Ammon's horn (tissue), 1 donor: ENCODE measurements around the gene ZNF593.
A peak's percentile ranks its signal among the peaks of the same experiment; 100 is the strongest.

ENCODE experiments used
- DNase-seq: peaks from one replicate; pipeline ENCODE4 v3.0.0-alpha.2; 2016; ENCODE audit warnings: low spot score

The ZNF593 gene

GRCh38 chr1:26169669-26170471, at the start of gene ZNF593:
Gene ZNF593 (plus strand): TSS chr1:26169908. CDS start chr1:26169984, 76 bp downstream.
- DNase-seq: peak; percentile 97

DNA sequence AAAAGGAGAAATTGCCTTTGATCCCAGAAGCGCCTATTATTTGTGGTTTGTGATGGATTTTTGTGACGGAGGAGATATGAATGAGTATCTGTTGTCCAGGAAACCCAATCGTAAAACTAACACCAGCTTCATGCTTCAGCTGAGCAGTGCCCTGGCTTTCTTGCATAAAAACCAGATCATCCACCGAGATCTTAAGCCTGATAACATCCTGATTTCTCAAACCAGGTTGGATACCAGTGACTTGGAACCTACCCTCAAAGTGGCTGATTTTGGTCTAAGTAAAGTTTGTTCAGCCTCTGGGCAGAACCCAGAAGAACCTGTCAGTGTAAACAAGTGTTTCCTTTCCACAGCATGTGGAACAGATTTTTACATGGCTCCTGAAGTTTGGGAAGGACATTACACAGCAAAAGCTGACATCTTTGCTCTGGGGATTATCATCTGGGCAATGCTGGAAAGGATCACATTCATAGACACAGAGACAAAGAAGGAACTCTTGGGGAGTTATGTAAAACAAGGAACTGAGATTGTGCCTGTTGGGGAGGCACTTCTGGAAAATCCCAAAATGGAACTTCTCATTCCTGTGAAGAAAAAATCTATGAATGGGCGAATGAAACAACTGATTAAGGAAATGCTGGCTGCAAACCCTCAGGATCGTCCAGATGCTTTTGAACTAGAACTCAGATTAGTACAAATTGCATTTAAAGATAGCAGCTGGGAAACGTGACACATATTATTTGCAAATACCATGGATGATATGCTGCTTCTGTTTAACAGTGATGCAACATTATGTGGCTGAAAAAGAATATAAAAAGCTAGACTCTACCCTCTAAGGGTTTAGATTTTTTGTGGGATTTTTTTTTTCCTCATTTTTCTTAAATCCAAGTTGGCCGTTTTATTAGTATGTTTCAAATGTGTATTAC, 47.6 kb upstream of the ZNF593 start:
- peak; percentile 21 for DNase-seq

DNA sequence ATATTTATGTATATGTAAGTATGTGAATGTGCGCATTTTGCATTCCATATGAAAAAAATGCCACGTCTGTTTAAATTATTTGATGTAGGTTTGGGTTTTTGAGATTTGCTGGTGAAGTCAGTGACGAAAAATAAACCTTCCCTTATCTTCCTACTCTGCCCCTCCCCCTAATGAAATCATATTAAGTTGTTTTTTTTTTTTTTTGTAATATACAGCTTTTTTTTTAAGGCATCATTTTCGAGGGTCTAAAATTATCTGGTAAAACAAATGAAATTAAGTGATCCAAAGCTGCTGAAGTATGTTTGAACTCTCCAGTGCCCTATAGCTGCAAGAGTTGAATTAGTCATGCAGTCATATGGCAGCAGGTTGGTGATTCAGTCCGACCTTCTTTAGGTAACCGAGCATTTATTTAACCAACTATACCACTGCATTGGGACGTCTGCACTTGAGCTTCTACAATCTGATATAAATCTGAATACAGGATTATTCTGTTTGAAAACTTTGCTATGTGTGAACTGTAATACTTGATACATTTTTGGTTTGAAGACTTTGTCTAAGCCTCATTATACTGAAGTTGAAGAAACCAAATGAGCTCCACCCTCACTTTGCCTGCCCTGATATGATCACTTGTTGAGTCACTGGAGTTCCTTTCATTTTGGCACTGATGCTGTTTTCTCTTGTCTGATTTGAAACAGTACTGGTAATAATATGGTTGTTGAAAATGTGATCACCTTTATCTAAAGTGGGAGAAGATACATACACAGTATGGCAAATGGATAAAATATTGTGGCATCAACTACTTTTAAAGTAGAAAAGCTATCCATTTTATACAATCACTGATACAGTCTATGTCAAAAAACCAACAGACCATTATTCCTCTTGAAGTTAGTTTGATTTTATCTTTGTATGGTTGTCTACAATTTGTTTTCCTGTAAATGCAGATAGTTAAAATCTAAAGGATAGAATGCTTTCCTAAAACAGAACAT, 46.4 kb upstream of the ZNF593 start:
- no peak for DNase-seq

GRCh38 chr1:26124418-26125331, 45.0 kb upstream of the ZNF593 start:
- DNase-seq: no peak

DNA sequence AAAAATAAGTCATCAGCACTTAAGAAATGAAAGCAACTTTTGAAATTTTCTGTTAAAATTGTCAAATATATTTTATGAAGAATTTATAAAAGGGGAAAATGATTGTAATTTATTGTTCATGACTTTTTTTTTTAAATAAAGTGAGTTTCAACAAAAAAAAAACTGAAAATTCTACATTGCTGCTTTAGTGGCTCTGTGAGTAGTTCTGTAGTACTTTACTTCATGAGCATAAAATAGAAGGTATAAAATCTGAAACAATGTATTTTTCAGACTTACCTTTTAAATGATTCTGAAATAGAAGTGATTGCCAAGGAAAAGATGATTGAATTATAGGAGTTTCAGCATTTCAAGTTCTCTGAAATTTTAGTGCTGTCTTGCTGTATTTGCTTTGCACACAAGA, 44.3 kb upstream of the ZNF593 start:
- no peak for DNase-seq

DNA sequence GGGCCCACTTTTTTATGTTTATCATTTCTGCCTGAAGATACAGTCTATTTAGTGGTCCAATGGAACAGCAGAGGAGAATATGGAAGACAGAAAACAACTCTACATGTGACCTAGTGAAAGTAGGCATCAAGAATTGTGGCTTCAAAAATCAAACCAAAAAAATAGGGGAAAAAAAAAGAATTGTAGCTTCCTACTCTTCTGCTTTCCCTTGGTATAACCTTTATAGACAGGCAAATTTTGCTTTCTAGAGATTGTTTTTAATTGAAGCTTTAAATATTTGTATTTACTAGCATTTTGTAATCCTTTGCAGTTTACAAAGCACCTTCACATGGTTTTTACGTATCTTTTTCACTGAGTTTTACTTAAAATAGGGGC, 43.8 kb upstream of the ZNF593 start:
- no peak for DNase-seq

- DNase-seq: no peak
These were observed 43.2 kb upstream of the ZNF593 start for GRCh38 chr1:26126321-26127084.

GRCh38 chr1:26127235-26128163, 42.2 kb upstream of the ZNF593 start:
- DNase-seq: peak; percentile 16

- DNase-seq: no peak
These were observed 39.9 kb upstream of the ZNF593 start for GRCh38 chr1:26129778-26130177.

DNA sequence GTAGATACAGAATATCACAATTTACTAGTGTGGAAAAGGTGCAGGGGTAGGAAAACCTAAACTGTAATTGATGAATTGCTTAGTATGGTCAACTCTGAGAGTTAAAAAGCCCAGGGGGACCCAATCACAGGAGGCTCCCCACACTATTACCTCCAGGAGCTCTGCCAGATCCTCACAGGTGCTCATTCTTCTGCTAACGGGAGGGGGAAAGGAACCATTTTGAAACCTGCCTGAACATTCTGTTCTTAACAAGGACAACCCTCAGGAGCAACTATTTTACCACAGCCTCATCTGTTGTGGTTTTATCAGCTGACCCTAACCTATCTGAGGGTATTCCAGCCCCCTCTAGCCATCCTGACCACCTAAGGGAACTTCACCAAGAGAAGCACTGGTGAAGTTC, 39.0 kb upstream of the ZNF593 start:
- no peak for DNase-seq

DNA sequence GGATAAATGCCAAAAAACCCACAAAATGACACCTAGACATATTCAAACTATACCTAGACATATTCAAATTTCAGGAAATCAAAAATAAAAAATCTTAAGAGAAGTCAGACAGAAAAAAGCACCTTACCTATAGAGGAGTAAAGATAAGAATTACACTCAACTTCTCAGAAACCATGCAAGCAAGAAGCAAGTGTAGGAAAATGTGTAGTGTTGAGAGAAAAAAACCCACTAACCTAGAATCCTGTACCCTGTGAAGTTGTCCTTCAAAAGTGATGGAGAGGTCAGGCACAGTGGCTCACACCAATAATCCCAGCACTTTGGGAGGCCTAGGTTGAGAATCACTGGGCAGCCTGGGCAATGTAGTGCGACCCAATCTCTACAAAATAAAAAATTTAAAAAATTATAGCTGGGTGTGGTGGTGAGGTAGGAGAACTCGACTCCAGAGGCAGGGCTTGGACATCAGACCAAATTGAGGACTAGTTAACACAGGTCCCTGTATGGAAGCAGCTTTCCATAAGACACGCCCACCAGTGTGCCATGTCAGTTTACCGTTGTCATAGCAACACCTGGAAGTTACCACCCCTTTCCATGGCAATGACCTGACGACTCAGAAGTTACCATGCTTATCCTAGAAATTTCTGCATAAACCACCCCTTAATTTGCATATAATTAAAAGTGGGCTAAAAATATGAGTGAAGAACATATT, 37.4 kb upstream of the ZNF593 start:
- DNase-seq: no peak

DNA sequence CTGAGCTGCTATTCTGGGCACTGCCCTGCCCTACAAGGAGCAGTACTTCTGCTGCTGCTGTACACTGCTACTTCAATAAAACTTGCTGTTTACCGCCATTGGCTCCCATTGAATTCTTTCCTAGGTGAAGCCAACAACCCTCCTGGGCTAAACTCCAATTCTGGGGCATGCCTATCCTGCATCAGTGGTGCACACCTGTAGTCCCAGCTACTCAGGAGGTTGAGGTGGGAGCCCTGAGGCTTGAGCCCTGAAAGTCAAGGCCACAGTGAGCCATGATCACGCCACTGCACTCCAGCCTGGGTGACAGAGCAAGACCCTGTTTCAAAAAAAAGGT, 36.9 kb upstream of the ZNF593 start:
- DNase-seq: no peak

DNA sequence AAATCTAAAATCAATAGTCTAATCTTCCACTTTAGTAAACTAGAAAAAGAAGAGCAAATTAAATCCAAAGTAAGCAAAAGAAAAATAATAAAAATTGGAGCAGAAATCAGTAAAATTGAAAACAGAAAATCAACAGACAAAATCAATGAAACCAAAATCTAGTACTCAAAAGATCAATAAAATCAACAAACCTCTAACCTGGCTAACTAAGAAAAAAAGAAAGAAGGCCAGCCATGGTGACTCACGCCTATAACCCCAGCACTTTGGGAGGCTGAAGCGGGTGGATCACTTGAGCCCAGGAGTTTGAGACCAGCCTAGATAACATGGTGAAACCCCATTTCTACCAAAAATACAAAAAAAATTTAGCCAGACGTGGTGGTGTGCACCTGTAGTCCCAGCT, 35.2 kb upstream of the ZNF593 start:
- DNase-seq: no peak

DNA sequence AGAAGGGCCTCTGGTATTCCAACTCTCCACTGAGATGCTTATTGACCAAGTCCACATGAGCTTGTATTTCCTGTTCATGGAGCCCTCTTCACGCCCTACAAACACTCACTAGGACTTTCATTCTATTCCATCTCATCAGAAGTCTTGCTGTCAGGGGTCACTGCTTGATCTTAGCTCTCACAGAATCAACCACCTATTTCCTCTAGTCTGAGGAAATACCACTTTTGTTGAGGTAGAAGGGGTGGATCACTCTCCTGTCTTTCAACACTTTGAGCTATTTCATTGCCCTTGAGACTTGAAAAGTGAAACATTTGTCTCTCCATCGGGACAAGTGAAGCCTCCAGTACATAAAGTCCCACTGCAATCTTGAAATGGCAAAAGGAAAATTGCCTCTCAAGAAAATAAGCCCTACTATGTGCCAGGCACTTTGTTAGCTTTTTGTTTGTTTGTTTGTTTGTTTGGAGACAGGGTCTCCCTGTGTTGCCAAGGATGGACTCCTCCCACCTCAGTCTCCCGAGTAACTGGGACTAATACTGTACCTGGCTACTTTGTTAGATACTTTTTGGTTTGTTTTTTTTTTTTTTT, 30.6 kb upstream of the ZNF593 start:
- no peak for DNase-seq

GRCh38 chr1:26142159-26142558, 27.5 kb upstream of the ZNF593 start:
- DNase-seq: no peak

DNA sequence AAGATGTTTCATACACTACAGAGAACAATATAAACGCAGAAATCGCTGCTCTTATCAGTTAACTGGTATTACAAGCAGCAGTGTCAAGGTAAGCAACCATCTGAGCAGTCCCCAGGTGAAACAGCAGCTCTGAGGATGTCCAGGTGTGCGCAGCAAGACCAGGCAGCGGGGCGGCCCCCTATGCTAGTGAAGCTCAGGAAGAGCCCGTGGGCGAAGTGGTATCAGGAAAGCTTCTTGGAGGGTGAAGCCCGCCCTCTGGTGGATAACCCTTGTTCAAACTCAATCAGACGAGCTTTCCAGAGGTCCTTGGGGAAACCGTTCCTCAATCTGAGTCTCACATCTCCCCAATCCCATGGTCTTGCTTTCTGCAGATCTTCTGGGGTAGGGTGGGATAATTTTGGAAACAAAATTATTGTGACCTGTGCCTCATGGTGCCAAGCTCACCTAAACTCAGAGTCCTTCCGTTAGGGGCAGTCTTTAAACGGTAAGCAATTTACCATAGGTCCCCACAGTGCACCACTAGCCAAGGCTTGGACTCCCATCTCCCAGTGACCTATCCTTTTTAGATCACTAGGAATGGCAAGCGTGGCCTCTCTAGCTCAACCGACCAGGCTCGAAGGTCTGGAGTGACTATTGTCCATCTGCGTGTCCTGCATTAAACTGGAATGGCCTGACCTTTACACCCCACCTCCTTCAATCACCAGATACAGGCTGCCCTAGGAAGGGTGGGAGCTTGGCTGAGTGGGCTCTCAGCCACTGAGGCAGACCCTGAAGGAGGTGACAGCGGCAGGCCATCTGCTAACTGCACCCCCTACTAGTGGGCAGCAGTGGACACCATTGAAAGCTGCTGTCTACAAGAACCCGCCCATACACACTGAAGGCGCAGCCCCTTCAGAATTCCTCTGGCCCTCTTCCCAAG, 24.4 kb upstream of the ZNF593 start:
- DNase-seq: peak; percentile 91

DNA sequence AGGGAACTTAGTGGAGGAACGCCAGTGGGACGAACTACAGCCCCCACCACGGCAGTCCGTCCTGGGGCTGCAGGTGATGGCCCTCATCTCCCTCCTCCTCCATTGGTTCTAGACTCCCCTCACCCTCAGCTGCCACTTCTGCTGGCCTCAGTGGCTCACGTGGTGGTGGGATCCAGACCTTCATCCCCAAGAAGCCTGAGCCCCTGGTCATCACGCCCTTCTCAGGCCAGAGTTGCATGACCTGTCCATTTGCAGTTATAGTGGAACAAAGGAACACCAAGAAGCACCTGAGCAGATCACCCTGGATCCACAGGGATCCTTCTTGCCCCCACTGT, 23.8 kb upstream of the ZNF593 start:
- no peak for DNase-seq
